ENCODE measurements around the gene NOG.

DNA sequence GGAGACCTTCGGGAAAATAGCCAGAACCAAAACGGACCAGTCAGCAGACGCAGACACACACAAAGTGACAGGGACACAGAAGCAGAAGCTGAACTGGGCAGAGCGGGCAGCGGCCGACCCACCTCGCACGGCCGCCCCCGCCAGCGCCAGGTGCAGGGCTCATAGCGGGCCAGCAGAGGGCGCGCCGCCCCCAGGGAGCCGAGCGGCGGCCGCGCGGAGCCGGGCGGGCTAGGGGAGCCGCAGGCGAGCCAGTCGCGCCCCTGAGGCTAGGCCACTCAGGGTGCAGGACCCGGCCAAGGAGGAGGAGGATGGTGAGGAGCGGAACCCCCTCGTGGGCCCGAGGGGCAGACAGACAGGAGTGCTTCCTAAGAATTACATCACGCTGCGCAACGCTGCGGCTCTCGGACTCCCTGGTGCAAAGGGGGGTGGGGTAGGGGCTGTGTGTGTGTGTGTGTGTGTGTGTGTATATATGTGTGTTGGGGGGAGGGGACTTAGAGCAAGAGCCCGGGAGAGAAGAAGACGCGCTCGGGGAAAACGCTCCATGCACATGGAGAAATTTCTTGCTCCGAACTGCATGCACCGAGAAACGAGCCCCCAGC lies 913 bp upstream of the NOG start:
- TF ChIP-seq POLR2A (IDR thresholded peaks at IDR 0.05; ENCODE audit: low read length) (no peak), GATA1 (IDR thresholded peaks at IDR 0.05; ENCODE audit: low read depth, low read length) (no peak)
